Stimulated activated CD8-positive, alpha-beta memory T cell treated with anti-CD3 and anti-CD28 coated beads, Interleukin-2, amount 100 ng/mL, for 1 hour (primary cell): Measurements from ENCODE around the gene PKN1.

Experiments used
- DNase-seq, 2 donors: peaks; one replicate each; pipeline ENCODE4 v3.0.0-alpha.2; 2020; ENCODE audit warnings: low read depth in 2 of 2

The PKN1 gene

GRCh38 chr19:14463747-14464146 lies 30.6 kb downstream of the PKN1 start:
- no peak for DNase-seq

GRCh38 chr19:14467391-14467790 lies 34.3 kb downstream of the PKN1 start:
- DNase-seq: no peak

GRCh38 chr19:14467816-14468215 lies 34.7 kb downstream of the PKN1 start:
- DNase-seq: no peak

- no peak for DNase-seq
These were observed 37.1 kb downstream of the PKN1 start for GRCh38 chr19:14470031-14470876.

- DNase-seq: no peak
These were observed 38.5 kb downstream of the PKN1 start for GRCh38 chr19:14471436-14472187.

GRCh38 chr19:14472202-14472938 lies 39.3 kb downstream of the PKN1 start:
- DNase-seq: peak; percentile 74 to 79

GRCh38 chr19:14473073-14473977 lies 40.2 kb downstream of the PKN1 start:
- DNase-seq: no peak

GRCh38 chr19:14473978-14474578 lies 41.0 kb downstream of the PKN1 start:
- no peak for DNase-seq

- DNase-seq: no peak
These were observed 41.7 kb downstream of the PKN1 start for GRCh38 chr19:14474827-14475226.

GRCh38 chr19:14475251-14476073 lies 42.4 kb downstream of the PKN1 start, which contains the start of gene PTGER1:
Gene PTGER1 (minus strand): TSS chr19:14475354. CDS start chr19:14474320, 1,034 bp downstream.
- DNase-seq: no peak

GRCh38 chr19:14476327-14476672 lies 43.2 kb downstream of the PKN1 start:
- no peak for DNase-seq

GRCh38 chr19:14476673-14477401 lies 43.7 kb downstream of the PKN1 start:
- DNase-seq: peak in 1 of 2 donors; percentile 30

- DNase-seq: no peak
These were observed 44.5 kb downstream of the PKN1 start for GRCh38 chr19:14477418-14478112.

GRCh38 chr19:14478113-14478545 lies 45.0 kb downstream of the PKN1 start:
- DNase-seq: no peak

- no peak for DNase-seq
These were observed 46.3 kb downstream of the PKN1 start for GRCh38 chr19:14479309-14479974.

GRCh38 chr19:14479975-14480699 lies 47.0 kb downstream of the PKN1 start:
- DNase-seq: peak; percentile 43 to 48

GRCh38 chr19:14480700-14481079 lies 47.6 kb downstream of the PKN1 start:
- DNase-seq: no peak
